SK-N-MC (cell line): ENCODE results near the gene MCM9.

ENCODE experiments used
- DNase-seq: peaks from one replicate; pipeline ENCODE4 v3.0.0-alpha.2; 2011; ENCODE audit warnings: low read depth, low spot score
- H3K27ac ChIP-seq: fragments of 200-600 bp; sonication (generic); 2 replicates; pipeline ENCODE4 v1.5.1; 2016; ENCODE audit warnings: mixed run types
- H3K36me3 ChIP-seq: fragments of 200-600 bp; sonication (generic); 2 replicates; pipeline ENCODE4 v1.6.1; 2017; ENCODE audit warnings: antibody characterized with exemption, low read length, mixed read lengths; ENCODE audit not compliant: insufficient read depth
- H3K4me3 ChIP-seq: fragments of 200-600 bp; sonication (generic); 2 replicates; pipeline ENCODE4 v1.5.1; 2016
- H3K9ac ChIP-seq: fragments of 200-600 bp; sonication (generic); 2 replicates; pipeline ENCODE4 v1.8.0; 2017; ENCODE audit warnings: mixed run types, mixed read lengths; ENCODE audit not compliant: insufficient read length
- H3K9me3 ChIP-seq: fragments of 200-600 bp; sonication (generic); 2 replicates; pipeline ENCODE4 v1.6.1; 2017; ENCODE audit warnings: low read depth, mild to moderate bottlenecking, antibody characterized with exemption, low read length, moderate library complexity, mixed read lengths
- EZH2 ChIP-seq: fragments of 200-600 bp; sonication (generic); IDR thresholded peaks from one replicate; pipeline ENCODE4 v1.6.1; 2017; ENCODE audit warnings: antibody characterized with exemption
- FOXP2 ChIP-seq: optimal IDR thresholded peaks from 2 replicates; pipeline ENCODE3; 2011; ENCODE audit warnings: mild to moderate bottlenecking, moderate library complexity; ENCODE audit not compliant: insufficient read depth; ENCODE audit errors: extremely low read length, control extremely low read depth
- POLR2AphosphoS5 ChIP-seq: IDR thresholded peaks from 2 replicates; pipeline ENCODE4 v1.6.1; 2012; ENCODE audit warnings: mild to moderate bottlenecking, low read depth, low read length, borderline replicate concordance

The MCM9 gene

GRCh38 chr6:118893807-118894424 lies 41.0 kb downstream of the MCM9 start, which contains the start of gene ASF1A:
ASF1A (plus strand) TSS chr6:118894152; CDS start chr6:118894414, 262 bp downstream.
- peak; percentile 95 for DNase-seq
- peaks cover 11% of the 10 kb centered on the region for H3K36me3 ChIP-seq
- no peak for TF ChIP-seq EZH2
- peak; percentile 63 for TF ChIP-seq FOXP2
- peak; percentile 90 for TF ChIP-seq POLR2AphosphoS5
- H3K9me3 ChIP-seq: no peaks in the 10 kb centered on the region
- peak within 1 kb of the TSS; percentile 79 for H3K4me3 ChIP-seq
- peak within 1 kb of the TSS; percentile 77 for H3K27ac ChIP-seq
- H3K9ac ChIP-seq: peak within 1 kb of the TSS; percentile 87

GRCh38 chr6:118893064-118893806 lies 41.7 kb downstream of the MCM9 start:
- H3K27ac ChIP-seq: no peak overlapping the region
- peak overlapping the region; percentile 84 for H3K9ac ChIP-seq
- H3K9me3 ChIP-seq: no peaks in the 10 kb centered on the region
- peak overlapping the region; percentile 79 for H3K4me3 ChIP-seq
- DNase-seq: no peak
- TF ChIP-seq EZH2 (no peak), POLR2AphosphoS5 (no peak), FOXP2 (no peak)
- peaks cover 6% of the 10 kb centered on the region; the same call in 1 of the 2 replicates for H3K36me3 ChIP-seq

GRCh38 chr6:118892355-118892991 lies 42.5 kb downstream of the MCM9 start:
- peaks cover under 1% of the 10 kb centered on the region; the same call in 1 of the 2 replicates for H3K36me3 ChIP-seq
- no peak for DNase-seq
- no peak overlapping the region; the same call in 1 of the 2 replicates for H3K4me3 ChIP-seq
- no peaks in the 10 kb centered on the region for H3K9me3 ChIP-seq
- TF ChIP-seq POLR2AphosphoS5: no peak
- no peak for TF ChIP-seq EZH2
- TF ChIP-seq FOXP2: no peak
- no peak overlapping the region for H3K27ac ChIP-seq
- H3K9ac ChIP-seq: no peak overlapping the region

GRCh38 chr6:118890997-118891790 lies 43.8 kb downstream of the MCM9 start:
- H3K4me3 ChIP-seq: no peak overlapping the region
- no peak overlapping the region for H3K9ac ChIP-seq
- no peak for DNase-seq
- no peak overlapping the region for H3K27ac ChIP-seq
- H3K36me3 ChIP-seq: no peaks in the 10 kb centered on the region
- TF ChIP-seq FOXP2 (no peak), EZH2 (no peak), POLR2AphosphoS5 (no peak)
- H3K9me3 ChIP-seq: no peaks in the 10 kb centered on the region

- no peak for DNase-seq
- Histone ChIP-seq H3K36me3 (no peaks in the 10 kb centered on the region), H3K27ac (no peak overlapping the region), H3K9me3 (no peaks in the 10 kb centered on the region), H3K9ac (no peak overlapping the region), H3K4me3 (no peak overlapping the region)
- no peak for TF ChIP-seq POLR2AphosphoS5
- no peak for TF ChIP-seq EZH2
- no peak for TF ChIP-seq FOXP2
Measured at GRCh38 chr6:118889163-118889562, 45.8 kb downstream of the MCM9 start.

GRCh38 chr6:118886641-118887040 lies 48.3 kb downstream of the MCM9 start:
- no peak for TF ChIP-seq FOXP2
- no peak for TF ChIP-seq POLR2AphosphoS5
- TF ChIP-seq EZH2: no peak
- Histone ChIP-seq H3K36me3 (no peaks in the 10 kb centered on the region), H3K27ac (no peak overlapping the region), H3K9me3 (no peaks in the 10 kb centered on the region), H3K4me3 (no peak overlapping the region), H3K9ac (no peak overlapping the region)
- DNase-seq: no peak

GRCh38 chr6:118882314-118882905 lies 52.5 kb downstream of the MCM9 start:
- H3K36me3 ChIP-seq: no peaks in the 10 kb centered on the region
- no peak overlapping the region for H3K9ac ChIP-seq
- no peak overlapping the region for H3K4me3 ChIP-seq
- H3K27ac ChIP-seq: no peak overlapping the region
- no peaks in the 10 kb centered on the region for H3K9me3 ChIP-seq
- no peak for DNase-seq
- TF ChIP-seq POLR2AphosphoS5 (no peak), FOXP2 (no peak), EZH2 (no peak)
